GM18517 (cell line): Measurements from ENCODE around the gene NT5DC1.
A peak's percentile ranks its signal among the peaks of the same experiment; 100 is the strongest.

ENCODE experiments used
- ATAC-seq: cut with Tn5 transposase; IDR thresholded peaks from one replicate; pipeline ENCODE4 v1.9.1; 2021; ENCODE audit warnings: mild to moderate bottlenecking, moderate library complexity; ENCODE audit not compliant: unreplicated experiment

NT5DC1 gene

GRCh38 chr6:116190550-116190949, 89.9 kb downstream of the NT5DC1 start:
- ATAC-seq: no peak

GRCh38 chr6:116191881-116192280, 91.2 kb downstream of the NT5DC1 start:
- ATAC-seq: no peak

- no peak for ATAC-seq
Observed at GRCh38 chr6:116192786-116193185, 92.1 kb downstream of the NT5DC1 start.

- no peak for ATAC-seq
Observed at GRCh38 chr6:116196841-116197240, 96.2 kb downstream of the NT5DC1 start.

- ATAC-seq: no peak
Observed at GRCh38 chr6:116200619-116201249, 100.1 kb downstream of the NT5DC1 start.

GRCh38 chr6:116201538-116201937, 100.9 kb downstream of the NT5DC1 start:
- no peak for ATAC-seq

GRCh38 chr6:116205281-116205680, 104.6 kb downstream of the NT5DC1 start:
- ATAC-seq: no peak

- ATAC-seq: no peak
Observed at GRCh38 chr6:116206231-116206903, 105.7 kb downstream of the NT5DC1 start.

- no peak for ATAC-seq
Observed at GRCh38 chr6:116208056-116208785, 107.6 kb downstream of the NT5DC1 start.

GRCh38 chr6:116210316-116210715, 109.7 kb downstream of the NT5DC1 start:
- ATAC-seq: no peak

- ATAC-seq: no peak
Observed at GRCh38 chr6:116210750-116211425, 110.2 kb downstream of the NT5DC1 start.

GRCh38 chr6:116214681-116215080, 114.0 kb downstream of the NT5DC1 start:
- ATAC-seq: no peak

GRCh38 chr6:116215414-116215813, 114.8 kb downstream of the NT5DC1 start:
- ATAC-seq: no peak

GRCh38 chr6:116217069-116217468, 116.4 kb downstream of the NT5DC1 start:
- peak; percentile 52 for ATAC-seq

GRCh38 chr6:116218172-116218633, 117.5 kb downstream of the NT5DC1 start:
- ATAC-seq: no peak

- no peak for ATAC-seq
Observed at GRCh38 chr6:116218866-116219265, 118.2 kb downstream of the NT5DC1 start.

GRCh38 chr6:116221067-116221466, 120.4 kb downstream of the NT5DC1 start:
- no peak for ATAC-seq

GRCh38 chr6:116221911-116222310, 121.3 kb downstream of the NT5DC1 start:
- ATAC-seq: no peak

- ATAC-seq: no peak
Observed at GRCh38 chr6:116223355-116223754, 122.7 kb downstream of the NT5DC1 start.

GRCh38 chr6:116229287-116229913, 128.7 kb downstream of the NT5DC1 start:
- ATAC-seq: no peak

GRCh38 chr6:116234689-116235088, 134.0 kb downstream of the NT5DC1 start:
- ATAC-seq: no peak
